Activated T-helper 2 cell treated with anti-CD3 and anti-CD28 coated beads, Interferon-gamma antibody, Interleukin-2, Interleukin-4, amounts not matched to agents 10 μg/mL and 5 μg/mL and 100 μg/mL, durations not matched to agents 14 hours and 24 hours and 36 hours (primary cell): ENCODE measurements around the gene GLCE. TPM values are rescaled to one million over a fixed set of nuclear protein-coding genes. Genes with fewer than 3 reads are reported as not detected.
"Not testable (repeated sequence)": the region's sequence is repeated elsewhere in the genome, so short reads cannot be mapped to it uniquely, and the experiment has no call there.

Experiments used
- DNase-seq: peaks from one replicate; pipeline ENCODE4 v3.0.0; 2021; ENCODE audit warnings: low spot score
- H3K27ac Mint-ChIP-seq: one replicate; pipeline ENCODE4 v1.8.0; 2021; ENCODE audit warnings: mixed read lengths
- H3K27me3 Mint-ChIP-seq: one replicate; pipeline ENCODE4 v1.8.0; 2021; ENCODE audit warnings: low read depth, mixed read lengths
- H3K36me3 Mint-ChIP-seq: one replicate; pipeline ENCODE4 v1.8.0; 2021; ENCODE audit warnings: low read depth, mixed read lengths
- H3K4me1 Mint-ChIP-seq: one replicate; pipeline ENCODE4 v1.8.0; 2021; ENCODE audit warnings: low read depth, mixed read lengths
- H3K4me3 Mint-ChIP-seq: one replicate; pipeline ENCODE4 v1.8.0; 2021; ENCODE audit warnings: low read depth, mild to moderate bottlenecking, moderate library complexity, mixed read lengths
- H3K9me3 Mint-ChIP-seq: one replicate; pipeline ENCODE4 v1.8.0; 2021; ENCODE audit warnings: mixed read lengths
- intact Hi-C: fragments of 100-400 bp; cut with micrococcal nuclease; formaldehyde crosslinking; loops from one replicate; pipeline ENCODE4 v1.15.1; 2023
- total RNA-seq: library from RNA; stranded (reverse); gene quantifications from 2 replicates; pipeline ENCODE4 v1.2.3, GENCODE V29; 2022

GLCE gene
- total RNA-seq, 1 donor from 2014 or later: 2.5 TPM

DNA sequence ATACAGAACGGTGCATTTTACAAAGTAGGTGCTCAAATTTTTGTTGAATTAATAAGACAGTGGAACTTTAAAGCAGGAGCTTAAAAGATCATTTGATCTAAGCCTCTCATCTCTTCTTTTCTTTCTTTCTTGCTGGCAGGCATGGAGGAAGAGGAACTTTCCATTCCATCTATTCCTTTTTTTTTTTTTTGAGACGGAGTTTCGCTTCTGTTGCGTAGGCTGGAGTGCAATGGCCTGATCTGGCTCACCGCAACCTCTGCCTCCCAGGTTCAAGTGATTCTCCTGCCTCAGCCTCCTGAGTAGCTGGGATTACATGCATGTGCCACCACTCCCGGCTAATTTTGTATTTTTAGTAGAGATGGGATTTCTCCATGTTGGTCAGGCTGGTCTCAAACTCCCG is 7.9 kb downstream of the GLCE start:
- not testable (repeated sequence) for H3K36me3 Mint-ChIP-seq, H3K4me1 Mint-ChIP-seq, DNase-seq, H3K27ac Mint-ChIP-seq, H3K9me3 Mint-ChIP-seq, H3K4me3 Mint-ChIP-seq
- intact Hi-C loops: loop anchor here (10.0 kb wide), 1 partner anchor 296 kb away; no protein-coding TSS in a partner anchor
- peaks cover 20% of the 10 kb centered on the region for H3K27me3 Mint-ChIP-seq

DNA sequence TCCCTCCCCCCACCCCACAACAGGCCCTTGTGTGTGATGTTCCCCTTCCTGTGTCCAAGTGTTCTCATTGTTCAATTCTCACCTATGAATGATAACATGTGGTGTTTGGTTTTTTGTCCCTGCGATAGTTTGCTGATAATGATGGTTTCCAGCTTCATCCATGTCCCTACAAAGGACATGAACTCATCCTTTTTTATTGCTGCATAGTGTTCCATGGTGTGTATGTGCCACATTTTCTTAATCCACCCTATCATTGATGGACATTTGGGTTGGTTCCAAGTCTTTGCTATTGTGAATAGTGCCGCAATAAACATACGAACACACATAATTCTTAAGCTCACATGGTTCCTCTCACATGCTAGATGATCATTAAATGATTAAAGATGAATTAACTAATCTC is 9.1 kb downstream of the GLCE start:
- not testable (repeated sequence) for H3K4me3 Mint-ChIP-seq, DNase-seq, H3K27ac Mint-ChIP-seq, H3K4me1 Mint-ChIP-seq, H3K36me3 Mint-ChIP-seq, H3K9me3 Mint-ChIP-seq
- H3K27me3 Mint-ChIP-seq: peaks cover 18% of the 10 kb centered on the region
- intact Hi-C loops: loop anchor here (10.0 kb wide), 1 partner anchor 295 kb away; no protein-coding TSS in a partner anchor

GRCh38 chr15:69170597-69170996 is 10.2 kb downstream of the GLCE start:
- Mint-ChIP-seq H3K9me3 (no peaks in the 10 kb centered on the region), H3K36me3 (no peaks in the 10 kb centered on the region), H3K4me3 (no peak overlapping the region), H3K4me1 (no peaks in the 10 kb centered on the region), H3K27ac (no peak overlapping the region), H3K27me3 (peaks cover 9% of the 10 kb centered on the region)
- DNase-seq: no peak
- intact Hi-C loops: no loop called here

DNA sequence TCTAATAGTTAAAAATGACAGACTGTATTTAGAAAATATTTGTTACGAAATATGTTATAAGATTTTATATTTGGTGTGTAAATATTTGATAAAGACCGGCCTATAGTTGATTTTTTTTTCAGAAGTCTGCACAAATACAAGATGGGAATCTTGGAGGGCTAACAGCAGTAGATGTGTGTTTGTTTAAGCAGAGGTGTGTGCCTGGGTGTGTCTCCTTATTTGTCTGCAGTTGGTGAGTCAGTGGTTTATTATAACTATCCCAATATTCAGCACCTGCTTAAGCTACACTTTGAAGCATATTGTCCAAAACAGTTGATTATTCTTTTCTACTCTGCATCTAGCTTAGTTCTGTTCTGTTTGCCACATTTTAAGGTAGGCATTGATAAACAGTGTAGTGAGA is 12.4 kb downstream of the GLCE start:
- H3K27me3 Mint-ChIP-seq: peaks cover 6% of the 10 kb centered on the region

DNA sequence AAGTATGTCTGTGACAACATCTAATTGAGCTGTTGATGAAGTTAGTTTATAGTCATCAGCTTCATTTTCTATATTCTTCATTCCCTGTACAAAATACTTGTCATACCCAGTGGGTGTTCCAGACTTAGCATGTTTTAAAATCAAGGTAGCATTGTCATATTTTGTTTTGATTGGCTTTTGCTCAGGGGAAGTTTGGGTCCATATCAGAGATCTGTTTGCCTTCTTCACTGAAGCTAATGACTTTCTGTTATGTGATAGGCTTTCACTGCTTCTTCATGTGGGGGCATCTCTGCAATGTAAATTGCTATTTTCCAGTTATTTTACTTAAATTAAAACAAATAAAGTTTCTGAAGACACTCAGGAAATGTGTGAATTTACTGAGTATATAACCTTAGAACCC is 15.1 kb downstream of the GLCE start:
- intact Hi-C loops: no loop called here
- no peaks in the 10 kb centered on the region for H3K9me3 Mint-ChIP-seq
- H3K27ac Mint-ChIP-seq: no peak overlapping the region
- no peak for DNase-seq
- peaks cover 4% of the 10 kb centered on the region for H3K27me3 Mint-ChIP-seq
- no peaks in the 10 kb centered on the region for H3K4me1 Mint-ChIP-seq
- H3K4me3 Mint-ChIP-seq: no peak overlapping the region
- no peaks in the 10 kb centered on the region for H3K36me3 Mint-ChIP-seq

More for the DNA sequence above, 12.4 kb downstream of the GLCE start:
- Mint-ChIP-seq H3K36me3 (no peaks in the 10 kb centered on the region), H3K4me1 (no peaks in the 10 kb centered on the region), H3K4me3 (no peak overlapping the region), H3K9me3 (no peaks in the 10 kb centered on the region), H3K27ac (no peak overlapping the region)
- intact Hi-C loops: no loop called here
- no peak for DNase-seq

DNA sequence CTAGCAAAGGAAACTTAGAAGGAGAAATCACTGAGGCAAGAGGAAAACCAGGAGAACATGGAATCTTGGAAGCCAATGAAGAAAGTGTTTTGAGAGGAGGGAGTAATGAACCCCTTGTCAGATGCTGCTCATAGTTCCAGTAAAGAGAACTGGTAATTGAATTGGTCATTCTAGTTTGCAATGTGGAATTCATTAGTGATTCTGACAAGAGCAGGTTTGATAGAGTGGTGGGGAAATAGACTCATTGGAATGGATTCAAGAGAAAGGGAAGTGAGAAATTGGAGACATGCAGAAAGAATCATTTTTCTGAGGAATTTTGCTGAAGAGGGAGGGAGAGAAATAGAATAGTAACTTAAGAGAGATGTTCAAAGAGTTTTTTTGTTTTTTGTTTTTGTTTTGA is 21.0 kb downstream of the GLCE start:
- Mint-ChIP-seq H3K4me1 (no peaks in the 10 kb centered on the region), H3K36me3 (no peaks in the 10 kb centered on the region), H3K4me3 (no peak overlapping the region), H3K9me3 (no peaks in the 10 kb centered on the region), H3K27ac (no peak overlapping the region), H3K27me3 (no peaks in the 10 kb centered on the region)
- no peak for DNase-seq
- intact Hi-C loops: no loop called here

DNA sequence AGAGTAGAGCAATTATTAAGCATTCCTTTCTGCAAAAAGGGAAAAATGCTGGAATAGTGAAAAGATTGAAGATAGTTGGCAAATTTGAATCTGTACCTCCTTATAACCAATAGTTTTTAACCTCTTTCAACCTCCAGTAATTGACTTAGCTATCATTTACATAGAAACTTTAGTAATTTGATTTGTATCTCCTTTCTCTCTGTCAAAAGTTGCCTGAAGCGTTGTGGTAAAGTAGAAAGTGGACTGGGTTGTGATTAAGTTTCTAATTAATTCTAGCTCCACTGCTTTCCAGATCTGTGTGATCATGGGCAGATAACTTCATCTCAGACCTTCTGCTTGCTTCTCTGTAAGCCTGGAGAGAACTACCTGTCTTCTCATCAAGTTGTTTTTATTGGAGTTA is 24.8 kb downstream of the GLCE start:
- no peaks in the 10 kb centered on the region for H3K36me3 Mint-ChIP-seq
- no peaks in the 10 kb centered on the region for H3K9me3 Mint-ChIP-seq
- H3K27ac Mint-ChIP-seq: no peak overlapping the region
- DNase-seq: no peak
- intact Hi-C loops: no loop called here
- no peaks in the 10 kb centered on the region for H3K27me3 Mint-ChIP-seq
- H3K4me3 Mint-ChIP-seq: no peak overlapping the region
- H3K4me1 Mint-ChIP-seq: no peaks in the 10 kb centered on the region

- H3K9me3 Mint-ChIP-seq: no peaks in the 10 kb centered on the region
- no peak overlapping the region for H3K4me3 Mint-ChIP-seq
- intact Hi-C loops: no loop called here
- H3K27ac Mint-ChIP-seq: no peak overlapping the region
- no peaks in the 10 kb centered on the region for H3K27me3 Mint-ChIP-seq
- no peaks in the 10 kb centered on the region for H3K36me3 Mint-ChIP-seq
- H3K4me1 Mint-ChIP-seq: no peaks in the 10 kb centered on the region
- DNase-seq: no peak
Observed at GRCh38 chr15:69185706-69186105, 25.3 kb downstream of the GLCE start.

DNA sequence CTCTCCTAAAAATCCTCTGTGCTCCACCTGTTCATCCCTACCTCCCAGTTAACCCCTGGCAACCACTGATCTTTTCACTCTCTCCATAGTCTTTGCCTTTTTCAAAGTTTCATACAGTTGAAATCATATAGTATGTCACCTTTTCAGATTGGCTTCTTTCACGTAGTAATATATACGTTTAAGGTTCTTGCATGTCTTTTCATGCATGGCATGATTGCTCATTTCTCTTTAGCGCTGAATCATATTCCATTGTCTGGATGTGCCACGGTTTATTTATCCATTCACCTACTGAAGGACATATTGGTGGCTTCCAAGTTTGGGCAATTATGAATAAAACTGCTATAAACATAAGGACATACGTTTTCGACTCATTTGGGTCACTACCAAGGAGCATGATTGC is 28.7 kb downstream of the GLCE start:
- DNase-seq: no peak
- Mint-ChIP-seq H3K4me1 (no peaks in the 10 kb centered on the region), H3K27me3 (no peaks in the 10 kb centered on the region), H3K4me3 (no peak overlapping the region), H3K36me3 (no peaks in the 10 kb centered on the region), H3K9me3 (no peaks in the 10 kb centered on the region), H3K27ac (no peak overlapping the region)
- intact Hi-C loops: no loop called here

DNA sequence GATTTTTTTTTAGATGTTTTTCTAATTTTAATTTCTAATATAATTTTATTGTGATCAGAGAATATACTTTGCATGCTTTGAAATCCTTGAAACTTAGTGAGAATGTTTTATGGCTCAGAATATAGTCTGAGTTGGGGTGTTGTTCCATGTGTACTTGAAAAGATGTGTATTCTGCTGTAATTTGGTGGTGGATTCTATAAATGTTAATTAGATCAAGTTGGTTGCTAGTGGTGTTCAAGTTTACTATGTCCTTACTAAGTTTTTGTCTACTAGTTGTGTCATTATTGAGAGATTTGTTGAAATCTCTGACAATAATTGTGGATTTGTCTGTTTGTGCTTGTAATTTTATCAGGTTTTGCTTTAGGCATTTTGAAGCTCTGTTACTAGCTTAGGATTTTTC is 29.7 kb downstream of the GLCE start:
- Mint-ChIP-seq H3K4me1 (peaks cover 5% of the 10 kb centered on the region), H3K4me3 (no peak overlapping the region), H3K36me3 (no peaks in the 10 kb centered on the region), H3K27me3 (no peaks in the 10 kb centered on the region), H3K9me3 (no peaks in the 10 kb centered on the region), H3K27ac (no peak overlapping the region)
- intact Hi-C loops: no loop called here
- DNase-seq: no peak

DNA sequence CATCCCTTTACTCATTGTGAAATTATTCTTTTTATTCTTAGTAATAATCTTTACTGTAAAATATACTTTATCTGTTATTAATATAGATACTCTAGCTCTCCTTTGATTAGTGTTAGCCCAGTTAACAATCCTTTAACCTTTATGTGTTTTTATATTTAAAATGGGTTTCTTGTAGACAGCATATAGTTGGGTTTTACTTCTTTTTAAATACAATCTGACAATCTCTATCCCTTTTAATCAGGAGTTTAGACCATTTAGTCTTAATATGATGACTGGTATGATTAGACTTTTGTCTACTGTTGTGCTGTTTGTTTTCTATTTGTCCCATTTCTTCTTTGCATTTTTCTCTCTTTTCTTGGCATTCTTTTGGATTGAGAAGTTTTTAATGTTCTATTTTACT is 30.1 kb downstream of the GLCE start:
- Mint-ChIP-seq H3K27me3 (no peaks in the 10 kb centered on the region), H3K4me3 (no peak overlapping the region), H3K4me1 (peaks cover 6% of the 10 kb centered on the region), H3K27ac (no peak overlapping the region), H3K36me3 (no peaks in the 10 kb centered on the region), H3K9me3 (no peaks in the 10 kb centered on the region)
- DNase-seq: no peak
- intact Hi-C loops: no loop called here

DNA sequence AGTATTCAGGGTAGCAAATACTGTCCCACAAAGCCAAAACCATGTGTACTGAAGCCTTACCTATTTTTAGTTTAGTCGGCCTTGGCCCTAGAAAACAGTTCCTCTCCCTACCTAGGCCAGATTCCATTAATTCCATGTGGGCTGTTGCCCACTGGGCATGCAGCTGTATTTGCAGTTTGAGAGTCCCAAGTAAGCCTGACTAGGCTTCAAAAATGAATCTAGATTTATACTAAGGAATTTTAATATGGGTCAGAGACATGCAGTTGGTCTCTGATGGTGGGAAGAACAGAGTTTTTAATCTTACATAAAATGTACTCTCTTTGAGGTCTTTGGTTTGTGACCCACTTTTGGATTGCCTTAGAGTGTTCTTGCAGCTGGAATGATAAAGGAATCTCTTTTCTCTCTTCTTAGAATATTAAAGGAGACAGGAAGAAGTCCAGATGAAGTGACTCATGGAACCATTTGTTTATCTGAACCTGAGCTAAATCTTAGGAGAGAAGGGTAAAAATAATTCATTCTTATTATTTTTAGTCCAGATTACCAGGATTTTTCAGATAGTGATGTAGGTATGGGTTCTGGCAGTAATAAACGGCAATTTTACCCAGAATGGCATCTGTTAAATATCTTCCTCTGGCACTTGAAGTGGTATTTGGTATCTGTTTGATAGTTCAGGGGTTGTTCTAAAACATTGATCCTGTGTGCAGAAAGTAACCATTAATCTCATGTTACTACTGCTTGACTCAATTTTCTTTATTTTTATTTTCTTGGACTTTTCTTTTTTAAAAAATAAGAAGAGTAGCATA is 33.8 kb downstream of the GLCE start:
- Mint-ChIP-seq H3K27ac (no peak overlapping the region), H3K27me3 (no peaks in the 10 kb centered on the region), H3K4me3 (no peak overlapping the region), H3K9me3 (no peaks in the 10 kb centered on the region), H3K4me1 (peaks cover 8% of the 10 kb centered on the region), H3K36me3 (no peaks in the 10 kb centered on the region)
- DNase-seq: no peak
- intact Hi-C loops: no loop called here

- no peak for DNase-seq
- Mint-ChIP-seq H3K27me3 (no peaks in the 10 kb centered on the region), H3K27ac (no peak overlapping the region), H3K36me3 (no peaks in the 10 kb centered on the region), H3K9me3 (no peaks in the 10 kb centered on the region), H3K4me1 (peaks cover 8% of the 10 kb centered on the region), H3K4me3 (no peak overlapping the region)
- intact Hi-C loops: loop anchor here (5.0 kb wide), 1 partner anchor 33 kb away; the partner anchor contains the start of gene GLCE
Observed at GRCh38 chr15:69194854-69195253, 34.4 kb downstream of the GLCE start.
